GM23338 (cell line): ENCODE measurements around the gene FRY. TPM values are rescaled to one million over a fixed set of nuclear protein-coding genes. Genes with fewer than 3 reads are reported as not detected.

Source experiments
- ATAC-seq: fragments of 200-7000 bp; cut with Tn5 transposase; 3 replicates; pipeline ENCODE4 v1.9.1; 2020
- DNase-seq: peaks from one replicate; pipeline ENCODE4 v3.0.0-alpha.2; 2015; ENCODE audit warnings: low spot score
- H2AFZ ChIP-seq: fragments of 200-600 bp; sonication (generic); 2 replicates; pipeline ENCODE4 v1.8.0; 2016; ENCODE audit warnings: antibody characterized with exemption, mild to moderate bottlenecking, moderate library complexity
- H3F3A ChIP-seq: fragments of 200-600 bp; sonication (generic); replicated peaks from 2 replicates; pipeline ENCODE4 v1.8.0; 2017; ENCODE audit warnings: antibody characterized with exemption, mixed run types, low read depth
- H3K27ac ChIP-seq: fragments of 200-600 bp; sonication (generic); 2 replicates; pipeline ENCODE4 v1.6.1; 2016; ENCODE audit warnings: low read depth
- H3K27me3 ChIP-seq: fragments of 200-600 bp; sonication (generic); 2 replicates; pipeline ENCODE4 v1.8.0; 2016; ENCODE audit warnings: mild to moderate bottlenecking, mixed run types, moderate library complexity; ENCODE audit not compliant: insufficient read depth
- H3K36me3 ChIP-seq: fragments of 200-600 bp; sonication (generic); 2 replicates; pipeline ENCODE4 v1.8.0; 2016; ENCODE audit warnings: mild to moderate bottlenecking; ENCODE audit not compliant: insufficient read depth
- H3K4me1 ChIP-seq: fragments of 200-600 bp; sonication (generic); 2 replicates; pipeline ENCODE4 v1.8.0; 2016; ENCODE audit warnings: mild to moderate bottlenecking, moderate library complexity; ENCODE audit not compliant: insufficient read depth
- H3K4me2 ChIP-seq: fragments of 200-600 bp; sonication (generic); 2 replicates; pipeline ENCODE4 v1.7.1; 2017; ENCODE audit warnings: mixed run types
- H3K4me3 ChIP-seq: fragments of 200-600 bp; sonication (generic); 2 replicates; pipeline ENCODE4 v1.6.1; 2016; ENCODE audit warnings: mixed run types
- H3K79me2 ChIP-seq: fragments of 200-600 bp; sonication (generic); replicated peaks from 2 replicates; pipeline ENCODE4 v1.8.0; 2017; ENCODE audit warnings: mild to moderate bottlenecking; ENCODE audit not compliant: insufficient read depth
- H3K9me2 ChIP-seq: fragments of 200-600 bp; sonication (generic); 2 replicates; pipeline ENCODE4 v1.8.0; 2017; ENCODE audit not compliant: insufficient read depth
- H4K20me1 ChIP-seq: fragments of 200-600 bp; sonication (generic); replicated peaks from 2 replicates; pipeline ENCODE4 v1.8.0; 2017; ENCODE audit warnings: mild to moderate bottlenecking; ENCODE audit not compliant: insufficient read depth
- H3K27ac Mint-ChIP-seq: 2 replicates; pipeline ENCODE4 v1.8.0; 2020; ENCODE audit warnings: inconsistent platforms, mild to moderate bottlenecking, moderate library complexity, mixed read lengths
- H3K27me3 Mint-ChIP-seq: 3 replicates; pipeline ENCODE4 v1.8.0; 2022; ENCODE audit warnings: low read depth, mild to moderate bottlenecking, moderate library complexity, mixed read lengths, inconsistent platforms; ENCODE audit not compliant: insufficient read depth, poor library complexity
- H3K36me3 Mint-ChIP-seq: 3 replicates; pipeline ENCODE4 v1.8.0; 2021; ENCODE audit warnings: low read depth, mild to moderate bottlenecking, inconsistent platforms, moderate library complexity, mixed read lengths
- H3K4me1 Mint-ChIP-seq: 3 replicates; pipeline ENCODE4 v1.8.0; 2020; ENCODE audit warnings: mild to moderate bottlenecking, inconsistent platforms, mixed read lengths
- H3K4me3 Mint-ChIP-seq: 3 replicates; pipeline ENCODE4 v1.8.0; 2021; ENCODE audit warnings: moderate library complexity, mild to moderate bottlenecking, inconsistent platforms, mixed read lengths
- H3K9me3 Mint-ChIP-seq: 3 replicates; pipeline ENCODE4 v1.8.0; 2020; ENCODE audit warnings: moderate library complexity, mild to moderate bottlenecking, inconsistent platforms, mixed read lengths
- CTCF ChIP-seq, 2 experiments: fragments of 200-600 bp in 1 of 2; sonication (generic) in 1 of 2; conservative IDR thresholded peaks; 2 replicates each; pipeline versions ENCODE4 v1.5.1 to v1.6.1; 2016 to 2017; ENCODE audit warnings: antibody characterized with exemption in 2 of 2, low read depth in 2 of 2, mild to moderate bottlenecking in 2 of 2, moderate library complexity in 1 of 2
- EZH2phosphoT487 ChIP-seq: fragments of 200-600 bp; sonication (generic); IDR thresholded peaks from one replicate; pipeline ENCODE4 v1.8.1; 2018; ENCODE audit warnings: antibody characterized with exemption; ENCODE audit not compliant: unreplicated experiment
- POLR2AphosphoS5 ChIP-seq: IDR thresholded peaks from 2 replicates; pipeline ENCODE4 v1.6.1; 2016; ENCODE audit warnings: antibody characterized with exemption, low read depth
- STAT1 ChIP-seq: IDR thresholded peaks from one replicate; pipeline ENCODE4 v1.6.1; 2016; ENCODE audit warnings: antibody characterized with exemption; ENCODE audit not compliant: unreplicated experiment
- ZNF114 ChIP-seq: fragments of 250-450 bp; sonication (Bioruptor Pico); IDR thresholded peaks from 2 replicates; pipeline ENCODE4 v1.5.0; 2020; ENCODE audit warnings: mild to moderate bottlenecking, moderate library complexity
- ZNF462 ChIP-seq: fragments of 250-450 bp; sonication (Bioruptor Pico); IDR thresholded peaks from 2 replicates; pipeline ENCODE4 v1.5.0; 2020; ENCODE audit warnings: mild to moderate bottlenecking, moderate library complexity
- polyA plus RNA-seq: library from polyadenylated mRNA; unstranded; fragments of >200 nt; fragmentation: Nextera tagmentation; extraction: Ambion mirVana; gene quantifications from 2 replicates; pipeline ENCODE4 v1.2.1, GENCODE V29; 2016
- total RNA-seq: library from RNA; depleted of rRNA; stranded (reverse); fragments of >200 nt; shearing (Covaris generic); gene quantifications from 2 replicates; pipeline ENCODE4 v1.2.3, GENCODE V29; 2014

Gene FRY
- total and polyA plus RNA-seq, 2 experiments from 2014 or later, result 2.4 to 10.1 TPM

GRCh38 chr13:32045982-32046785 lies 14.6 kb downstream of the FRY start:
- ATAC-seq, result peak; percentile 27; the same call in 2 of the 3 replicates
- H2AFZ ChIP-seq, result no peak overlapping the region
- H3K36me3 Mint-ChIP-seq, result no peaks in the 10 kb centered on the region

More at GRCh38 chr13:32045982-32046785, 14.6 kb downstream of the FRY start:
- Mint-ChIP-seq H3K27me3 (peaks cover 2% of the 10 kb centered on the region), H3K4me3 (no peak overlapping the region), H3K27ac (peak overlapping the region; percentile 90), H3K9me3 (no peaks in the 10 kb centered on the region), H3K4me1 (peaks cover 25% of the 10 kb centered on the region)
- H3K79me2 ChIP-seq, result no peaks in the 10 kb centered on the region
- peaks cover 16% of the 10 kb centered on the region; the same call in 1 of the 2 replicates for H3K4me1 ChIP-seq
- H3F3A ChIP-seq, result no peaks in the 10 kb centered on the region
- no peak overlapping the region for H3K4me3 ChIP-seq
- H3K4me2 ChIP-seq, result no peak overlapping the region
- no peaks in the 10 kb centered on the region for H3K27me3 ChIP-seq
- H4K20me1 ChIP-seq, result no peaks in the 10 kb centered on the region
- H3K36me3 ChIP-seq, result no peaks in the 10 kb centered on the region
- peak overlapping the region; percentile 64; the same call in 1 of the 2 replicates for H3K27ac ChIP-seq
- no peak for TF ChIP-seq ZNF462 (CRISPR knock-in tag)
- TF ChIP-seq ZNF114 (CRISPR knock-in tag), result no peak
- no peak for TF ChIP-seq POLR2AphosphoS5
- TF ChIP-seq STAT1, result no peak
- no peak for TF ChIP-seq CTCF (conservative IDR thresholded peaks at IDR 0.05; ENCODE audit: low read depth in 2 of 2)
- no peak for TF ChIP-seq EZH2phosphoT487
- peak; percentile 31 for DNase-seq
- peaks cover 5% of the 10 kb centered on the region; the same call in 1 of the 2 replicates for H3K9me2 ChIP-seq
